Epidermal melanocyte (primary cell): ENCODE measurements around the gene ATF2.
"Not testable (repeated sequence)": the region's sequence is repeated elsewhere in the genome, so short reads cannot be mapped to it uniquely, and the experiment has no call there.

Experiments used
- DNase-seq: peaks from one replicate; pipeline ENCODE4 v3.0.0; 2011; ENCODE audit warnings: low spot score; ENCODE audit not compliant: insufficient read length

The ATF2 gene

DNA sequence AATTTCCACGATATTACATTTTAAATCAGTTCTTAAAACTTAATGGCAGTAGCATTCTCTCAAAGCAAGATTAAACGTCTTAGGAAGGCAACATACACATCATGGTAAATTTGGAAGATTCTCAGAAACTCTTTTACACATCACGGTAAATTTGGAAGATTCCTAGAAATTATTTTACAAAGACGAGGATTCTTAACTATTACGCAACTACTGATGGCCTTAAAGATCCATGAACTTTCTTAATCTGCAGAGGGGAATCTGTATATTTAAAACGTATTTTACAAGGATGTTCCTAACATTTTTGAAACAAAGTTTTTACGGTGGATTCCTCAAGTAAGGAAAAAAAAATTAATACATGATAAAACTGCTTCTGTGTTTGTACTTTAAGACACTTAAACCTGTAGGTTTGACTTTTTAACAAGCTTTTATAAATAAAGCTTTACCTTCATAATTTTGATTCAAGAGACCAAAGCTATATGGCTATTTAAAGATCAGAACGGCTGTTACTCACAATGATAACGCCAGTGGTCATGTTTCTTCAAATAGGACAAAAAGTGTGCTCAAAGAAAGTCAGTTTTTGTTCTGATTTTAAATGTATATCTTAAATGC, 1.7 kb downstream of the ATF2 start:
- DNase-seq, result no peak

DNA sequence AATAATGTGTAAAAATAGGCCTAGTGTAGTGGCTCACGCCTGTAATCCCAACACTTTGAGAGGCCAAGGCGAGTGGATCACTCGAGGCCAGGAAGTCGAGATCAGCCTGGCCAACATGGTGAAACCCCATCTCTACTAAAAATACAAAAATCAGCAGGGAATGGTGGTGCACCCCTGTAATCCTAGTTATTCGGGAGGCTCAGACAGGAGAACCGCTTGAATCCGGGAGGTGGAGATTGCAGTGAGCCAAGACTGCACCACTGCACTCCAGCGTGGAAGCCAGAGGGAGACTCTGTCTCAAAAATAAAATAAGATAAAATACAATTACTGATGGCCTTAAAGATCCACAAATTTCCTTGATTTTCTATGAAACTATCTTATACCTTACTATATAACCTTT, 3.8 kb downstream of the ATF2 start:
- DNase-seq, result no peak

DNA sequence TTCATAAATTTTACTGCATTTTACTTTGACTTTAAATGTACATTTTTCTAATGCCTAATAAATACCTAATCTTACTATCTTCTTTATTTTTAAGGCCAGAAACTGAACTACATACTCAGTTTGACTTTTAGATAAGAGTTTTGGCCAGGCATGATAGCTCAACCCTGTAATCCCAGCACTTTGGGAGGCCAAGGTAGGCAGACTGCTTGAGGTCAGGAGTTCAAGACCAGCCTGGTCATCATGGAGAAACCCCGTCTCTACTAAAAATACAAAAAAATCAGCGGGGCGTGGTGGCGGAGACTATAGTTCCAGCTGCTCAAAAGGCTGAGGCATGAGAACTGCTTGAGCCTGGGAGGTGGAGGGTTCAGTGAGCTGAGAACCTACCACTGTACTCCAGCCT, 9.1 kb downstream of the ATF2 start:
- no peak for DNase-seq

DNA sequence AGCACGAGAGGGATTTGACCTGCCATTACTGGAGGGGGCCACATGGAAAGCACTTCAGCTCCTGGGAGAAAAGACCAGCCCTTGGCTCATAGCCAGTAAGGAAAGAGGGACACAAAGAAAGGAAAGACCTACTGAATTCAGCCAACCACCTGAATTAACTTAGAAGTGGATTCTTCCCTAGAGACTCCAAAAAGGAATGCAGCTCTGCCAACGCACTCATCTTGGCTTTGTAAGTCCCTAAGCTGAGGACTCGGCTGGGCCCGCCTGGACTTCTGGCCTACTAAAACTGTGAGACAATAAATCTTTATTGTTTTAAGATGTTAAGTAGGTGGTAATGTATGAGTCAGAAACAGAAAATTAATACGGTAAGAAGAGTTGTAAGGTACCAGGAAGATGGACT, 11.5 kb downstream of the ATF2 start:
- DNase-seq, result no peak

DNA sequence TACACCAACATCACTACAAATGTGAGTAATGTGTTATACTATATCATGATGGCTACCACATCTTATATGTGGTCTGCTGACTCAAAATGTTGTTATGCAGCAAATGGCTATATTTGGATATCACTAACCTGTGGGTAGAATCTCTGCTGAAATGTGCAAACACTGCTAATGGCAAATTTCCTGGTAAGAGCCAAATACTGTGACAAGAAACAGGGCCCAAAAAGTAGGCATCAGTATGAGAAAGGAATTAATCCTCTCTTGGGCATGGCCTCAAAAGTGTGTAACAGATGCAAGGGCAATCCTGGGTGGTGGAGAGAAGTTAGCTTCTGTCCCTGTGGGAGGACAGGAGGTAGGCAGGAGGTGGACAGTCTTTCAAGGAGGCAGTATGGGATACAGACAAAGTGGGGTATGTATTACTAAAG, 13.3 kb downstream of the ATF2 start:
- DNase-seq, result no peak

DNA sequence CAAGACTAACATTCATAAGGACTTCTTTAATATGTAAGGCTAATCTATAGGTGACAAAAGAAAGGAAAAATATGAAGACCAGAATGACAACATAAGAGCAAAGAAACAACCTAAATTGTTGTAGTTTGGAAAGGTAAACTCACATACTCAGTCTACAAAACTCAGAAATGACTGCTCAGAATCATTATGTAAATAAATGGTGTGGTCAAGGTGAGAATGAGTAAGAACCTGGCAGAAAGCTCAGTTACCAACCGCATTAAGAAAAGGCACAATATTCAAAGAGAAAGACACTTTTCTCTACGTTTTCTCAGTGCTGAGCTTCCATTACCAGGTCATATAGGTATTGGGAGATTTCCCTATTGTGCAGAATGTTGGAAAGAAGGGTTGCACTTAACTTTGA, 15.8 kb downstream of the ATF2 start:
- no peak for DNase-seq

DNA sequence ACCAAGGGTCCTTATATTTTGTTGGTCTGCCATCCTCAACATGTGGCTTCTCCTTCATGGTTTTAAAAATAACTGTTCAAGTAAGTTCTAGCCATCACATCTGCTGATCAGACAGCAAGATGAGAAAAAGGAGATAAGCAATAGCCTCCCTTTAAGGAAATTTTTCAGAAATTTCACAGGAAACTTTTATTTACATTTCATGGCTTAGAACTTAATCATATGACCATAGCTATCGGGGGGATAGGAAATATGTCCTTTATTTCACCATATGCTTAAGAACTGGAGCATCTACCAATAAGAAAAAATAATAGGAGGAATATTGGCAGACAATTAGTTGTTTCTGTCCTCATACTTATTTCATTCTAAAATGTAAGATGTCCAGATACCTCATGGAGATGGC, 16.2 kb downstream of the ATF2 start:
- no peak for DNase-seq

DNA sequence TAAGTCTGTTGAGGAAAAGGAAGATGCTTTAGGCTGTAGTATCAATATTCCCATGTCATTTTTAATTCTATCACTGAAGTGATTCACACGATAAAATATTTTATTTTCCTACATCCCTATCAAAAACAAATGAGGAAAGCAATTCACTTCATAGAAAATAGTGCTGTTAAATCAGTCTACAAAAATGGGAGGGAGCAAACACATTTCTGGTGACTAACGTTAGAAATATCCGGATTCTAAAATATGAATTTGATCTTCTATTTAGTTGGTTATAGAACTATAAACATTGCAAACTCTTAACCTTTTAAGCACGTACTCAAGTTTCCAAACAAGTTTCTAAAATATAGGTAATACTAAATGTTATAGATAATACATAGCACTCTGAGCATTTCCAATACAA, 20.8 kb downstream of the ATF2 start:
- no peak for DNase-seq

DNA sequence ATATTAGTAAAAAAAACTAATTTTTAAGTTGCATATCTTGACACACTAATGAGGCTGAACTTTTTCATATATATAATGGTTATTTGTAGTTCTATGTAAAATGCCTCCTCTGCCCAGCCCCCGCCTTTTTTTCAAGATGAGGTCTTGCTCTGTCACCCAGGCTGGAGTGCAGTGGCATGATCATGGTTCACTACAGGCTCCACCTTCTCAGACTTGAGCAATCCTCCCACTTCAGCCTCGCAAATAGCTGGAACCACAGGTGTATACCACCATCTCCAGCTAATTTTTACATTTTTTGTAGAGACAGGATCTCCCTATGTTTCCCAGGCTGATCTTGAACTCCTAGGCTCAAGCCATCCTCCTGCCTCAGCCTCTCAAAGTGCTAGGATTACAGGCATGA, 24.3 kb downstream of the ATF2 start:
- DNase-seq, result no peak

DNA sequence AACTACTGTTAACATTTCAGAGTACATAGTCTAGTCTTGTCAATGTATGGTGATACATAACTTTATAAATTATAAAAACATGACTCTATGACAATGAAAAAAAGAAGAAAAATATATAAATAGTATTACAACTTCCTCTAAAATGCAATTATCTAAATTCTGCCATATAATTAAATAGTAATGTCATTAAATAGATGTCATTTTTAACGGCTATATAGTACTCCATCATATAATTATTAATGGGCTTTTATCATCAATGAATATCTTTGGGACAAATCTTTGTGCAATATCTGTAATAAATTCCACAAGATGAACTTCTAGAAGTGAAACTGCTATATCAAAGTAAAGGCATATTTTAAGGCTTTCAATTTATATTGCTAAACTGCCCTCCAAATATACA, 24.8 kb downstream of the ATF2 start:
- no peak for DNase-seq

DNA sequence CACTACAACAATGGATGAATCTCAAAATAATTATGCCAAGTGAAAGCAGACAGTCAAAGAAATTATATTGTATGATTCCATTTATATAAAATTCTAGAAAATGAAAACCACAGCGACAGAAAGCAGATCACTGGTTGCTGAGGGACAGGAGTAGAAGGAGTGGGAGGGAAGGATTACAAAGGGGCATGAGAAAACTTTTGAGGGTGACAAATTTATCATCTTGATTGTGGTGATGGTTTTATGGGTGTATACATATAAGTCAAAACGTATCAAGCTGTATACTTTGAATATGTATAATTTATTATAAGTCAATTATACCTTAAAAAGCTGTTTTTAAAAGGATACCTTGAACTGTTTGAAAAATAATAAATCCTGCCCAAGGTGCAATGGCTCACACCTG, 27.7 kb downstream of the ATF2 start:
- no peak for DNase-seq

DNA sequence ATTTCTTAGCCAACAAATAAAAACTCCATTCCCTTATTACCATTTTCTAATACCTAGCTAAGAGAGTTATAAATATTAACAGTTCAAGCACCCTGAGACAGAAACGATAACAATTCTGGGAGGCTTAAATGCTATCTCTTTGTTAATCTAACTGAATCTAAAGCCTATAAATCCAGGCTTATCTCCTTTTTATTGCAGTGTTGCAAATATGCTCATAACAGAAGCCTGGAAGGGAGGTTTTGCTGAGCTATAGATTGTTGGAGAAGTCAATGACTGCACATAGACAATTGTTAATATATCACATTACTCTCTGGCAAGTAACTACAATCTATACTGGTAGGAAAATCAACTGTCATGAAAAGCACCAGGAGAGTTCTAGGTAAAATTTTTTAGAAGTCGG, 30.2 kb downstream of the ATF2 start:
- no peak for DNase-seq

DNA sequence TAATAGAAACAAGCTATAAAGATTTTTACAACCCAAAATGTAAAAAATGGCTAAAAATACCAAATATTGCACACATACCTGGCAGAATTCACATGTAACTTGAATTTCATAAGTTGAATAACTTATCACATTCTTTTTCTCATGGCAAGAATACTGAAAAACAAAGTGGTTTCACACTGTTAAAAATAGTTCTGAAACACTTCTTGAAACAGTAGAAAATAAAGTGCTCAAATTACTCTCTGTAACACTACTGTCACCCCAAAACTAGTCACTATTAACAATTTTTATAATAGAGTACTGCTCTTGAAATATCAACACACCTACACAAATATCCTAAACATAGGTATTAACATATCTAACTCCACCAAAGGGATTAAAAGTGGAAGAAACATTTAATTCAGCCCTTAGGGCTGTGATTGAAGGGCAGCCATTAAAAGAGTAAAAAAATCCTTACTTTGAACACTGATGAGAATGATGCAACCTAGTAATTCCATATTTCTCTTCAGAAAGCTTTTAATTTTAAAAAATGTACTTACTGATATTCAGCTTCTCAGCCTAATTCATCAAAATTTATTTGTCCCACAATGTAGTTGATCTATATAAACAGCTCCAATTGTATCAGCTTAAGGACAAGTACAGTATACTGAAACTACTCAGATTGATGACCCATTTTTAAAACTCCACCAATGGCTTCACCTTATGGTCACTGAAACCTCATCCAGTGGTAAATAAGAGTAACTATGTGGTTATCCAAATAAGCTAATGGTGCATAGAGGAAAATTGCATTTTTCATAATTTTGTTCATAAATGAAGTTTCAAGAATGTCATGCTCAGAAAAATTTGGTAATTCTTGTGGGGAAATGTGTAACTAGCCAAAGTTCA, 31.4 kb downstream of the ATF2 start:
- no peak for DNase-seq

DNA sequence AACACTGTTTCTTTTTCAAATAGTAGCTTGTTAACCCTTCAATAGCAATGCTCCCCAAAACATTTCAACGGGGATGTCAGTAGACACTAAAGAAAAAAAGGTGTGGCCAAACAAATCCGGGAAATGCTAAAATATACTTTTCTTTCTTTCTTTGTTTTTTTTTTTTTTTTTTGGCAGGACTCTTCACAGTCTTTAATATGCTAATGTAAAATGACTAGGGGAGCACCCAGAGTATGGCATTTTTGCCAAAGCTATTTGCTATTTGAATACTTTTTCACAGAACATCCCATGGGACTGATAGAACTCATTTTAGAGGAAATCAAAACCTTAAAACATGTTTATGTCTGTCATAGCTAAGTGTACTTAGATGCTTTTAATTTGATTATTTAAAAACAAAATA, 32.1 kb downstream of the ATF2 start:
- DNase-seq, result no peak

DNA sequence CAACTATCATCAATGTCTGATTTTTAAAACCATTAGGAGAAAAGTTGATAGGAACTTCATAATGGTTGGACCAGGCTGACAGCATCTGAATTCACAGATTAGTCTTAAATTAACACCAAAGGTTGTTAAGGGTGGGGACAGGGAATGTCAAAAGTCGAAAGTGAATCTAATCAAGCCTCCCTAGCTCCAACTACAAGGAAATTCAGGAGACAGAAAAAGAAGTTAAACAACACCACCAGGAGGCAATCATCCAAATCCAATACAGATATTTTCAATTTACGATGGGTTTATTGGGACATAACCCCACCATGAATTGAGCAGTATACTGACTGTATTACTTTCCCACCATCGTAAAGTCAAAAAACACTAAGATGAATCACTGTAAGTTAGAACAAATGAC, 32.8 kb downstream of the ATF2 start:
- no peak for DNase-seq

DNA sequence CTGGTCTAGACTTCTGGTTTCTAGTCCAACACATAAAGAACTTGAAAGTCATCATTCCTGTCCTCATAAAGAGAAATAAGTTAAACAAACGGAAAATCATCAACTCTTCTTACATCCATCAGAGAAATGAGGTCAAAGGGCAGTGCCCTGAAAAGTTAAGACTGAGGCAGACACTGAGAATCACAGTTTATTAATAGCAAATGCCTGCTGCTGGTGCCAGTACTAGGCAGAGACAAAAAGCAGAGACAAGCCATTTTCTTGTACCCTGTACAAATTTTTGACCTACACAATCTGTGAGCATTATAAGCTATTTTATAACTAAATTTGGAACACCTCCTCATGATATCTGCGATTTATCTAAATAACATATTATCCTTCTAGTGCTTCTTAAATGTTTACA, 36.8 kb downstream of the ATF2 start:
- no peak for DNase-seq

DNA sequence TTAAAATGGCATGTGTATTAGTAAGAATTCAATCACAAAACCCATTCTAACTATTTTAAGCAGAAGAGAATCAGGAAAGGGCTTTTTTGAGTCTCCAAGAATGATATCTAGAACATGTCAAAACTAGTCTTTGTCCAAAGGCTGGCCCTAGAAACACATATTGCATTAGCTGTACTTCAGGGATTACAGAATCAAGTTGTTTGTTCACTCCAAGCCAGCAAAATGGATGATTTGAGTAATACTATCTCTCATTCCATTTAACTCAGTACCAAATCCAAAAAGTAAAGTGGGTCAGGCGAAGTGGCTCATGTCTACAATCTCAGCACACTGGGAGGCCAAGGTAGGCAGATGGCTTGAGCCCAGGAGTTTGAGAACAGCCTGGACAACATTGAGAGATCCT, 41.3 kb downstream of the ATF2 start:
- DNase-seq, result no peak

DNA sequence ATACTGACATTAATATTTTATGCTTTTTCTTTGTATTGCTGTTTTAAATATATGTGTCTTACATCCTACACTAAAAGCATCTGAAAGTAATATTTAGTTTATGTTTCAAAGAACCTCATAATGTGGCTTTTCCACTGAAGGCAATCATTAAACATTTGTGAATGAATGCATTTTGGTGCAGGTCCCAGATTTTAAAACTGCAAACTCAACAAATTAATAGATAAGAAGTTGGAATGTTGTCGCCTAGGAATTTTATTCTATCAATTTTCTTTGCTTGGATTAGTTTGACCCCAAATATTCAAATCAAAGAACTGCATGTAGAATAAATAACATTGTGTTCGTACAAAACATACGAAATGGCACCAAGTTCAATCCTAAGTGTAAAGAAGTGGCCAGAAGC, 44.7 kb downstream of the ATF2 start:
- DNase-seq, result no peak

DNA sequence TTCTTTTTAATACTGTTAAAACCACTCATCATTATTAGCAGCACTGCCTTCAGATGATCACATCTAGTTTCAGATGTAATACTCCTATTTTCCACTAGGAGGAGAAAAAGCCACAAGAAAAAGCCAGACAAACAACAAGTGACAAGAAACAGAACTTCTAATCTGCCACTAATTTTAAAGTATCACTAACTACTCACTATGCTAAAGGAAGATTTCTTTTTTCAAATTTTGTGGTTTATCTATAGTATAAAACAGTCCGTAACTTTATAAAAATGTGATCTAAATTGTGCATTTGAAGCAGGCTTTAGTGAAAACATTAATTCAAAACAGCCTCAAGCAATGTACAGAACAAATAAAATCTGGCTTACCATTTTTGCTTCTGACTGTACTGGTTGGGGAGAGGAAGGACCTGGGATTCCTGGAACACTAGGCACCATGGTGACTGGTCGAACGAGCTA, 56.8 kb downstream of the ATF2 start:
- DNase-seq, result no peak

DNA sequence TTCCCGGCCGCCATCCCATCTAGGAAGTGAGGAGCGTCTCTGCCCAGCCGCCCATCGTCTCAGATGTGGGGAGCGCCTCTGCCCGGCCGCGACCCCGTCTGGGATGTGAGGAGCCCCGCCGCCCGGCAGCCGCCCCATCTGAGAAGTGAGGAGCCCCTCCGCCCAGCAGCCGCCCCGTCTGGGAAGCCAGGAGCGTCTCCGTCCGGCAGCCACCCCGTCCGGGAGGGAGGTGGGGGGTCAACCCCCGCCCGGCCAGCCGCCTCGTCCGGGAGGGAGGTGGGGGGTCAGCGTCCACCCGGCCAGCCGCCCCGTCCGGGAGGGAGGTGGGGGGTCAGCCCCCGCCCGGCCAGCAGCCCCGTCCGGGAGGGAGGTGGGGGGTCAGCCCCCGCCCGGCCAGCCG, 59.9 kb downstream of the ATF2 start:
- not testable (repeated sequence) for DNase-seq

DNA sequence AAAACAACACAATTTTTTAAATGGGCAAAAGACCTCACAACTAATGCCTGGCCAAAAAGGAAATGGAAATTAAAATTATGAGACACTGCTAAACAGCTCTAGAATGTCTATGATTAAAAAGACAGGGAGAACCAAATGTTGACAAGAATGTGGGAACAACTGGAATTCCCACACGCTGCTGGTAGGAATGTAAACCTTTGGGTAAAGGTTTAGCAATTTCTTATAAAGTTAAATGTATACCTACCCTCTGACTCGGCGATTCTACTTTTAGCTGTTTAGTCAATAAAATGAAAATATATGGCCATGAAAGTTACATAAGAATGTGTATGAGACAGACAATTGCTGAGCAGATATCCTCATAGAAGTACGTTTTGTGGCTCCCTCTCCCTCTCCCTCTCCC, 60.9 kb downstream of the ATF2 start:
- no peak for DNase-seq

DNA sequence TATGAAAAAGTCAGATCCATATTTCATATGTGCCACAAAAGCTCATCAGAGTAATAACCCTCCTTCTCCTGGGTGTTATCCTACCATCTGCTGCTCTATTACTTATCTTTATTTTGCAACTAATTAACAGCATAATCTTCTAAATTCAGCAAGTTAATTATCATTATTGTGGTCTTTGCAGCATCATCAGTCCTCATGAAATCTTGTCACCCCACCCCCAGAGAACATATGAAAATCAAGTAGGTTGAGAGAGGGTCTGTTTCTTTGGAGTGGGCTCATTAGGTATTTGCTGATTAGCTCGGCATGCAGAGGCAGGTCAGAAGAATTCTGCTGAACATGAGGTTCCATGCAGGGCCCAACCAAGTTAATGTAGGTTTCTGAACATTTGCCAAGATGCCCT, 64.8 kb downstream of the ATF2 start:
- no peak for DNase-seq

DNA sequence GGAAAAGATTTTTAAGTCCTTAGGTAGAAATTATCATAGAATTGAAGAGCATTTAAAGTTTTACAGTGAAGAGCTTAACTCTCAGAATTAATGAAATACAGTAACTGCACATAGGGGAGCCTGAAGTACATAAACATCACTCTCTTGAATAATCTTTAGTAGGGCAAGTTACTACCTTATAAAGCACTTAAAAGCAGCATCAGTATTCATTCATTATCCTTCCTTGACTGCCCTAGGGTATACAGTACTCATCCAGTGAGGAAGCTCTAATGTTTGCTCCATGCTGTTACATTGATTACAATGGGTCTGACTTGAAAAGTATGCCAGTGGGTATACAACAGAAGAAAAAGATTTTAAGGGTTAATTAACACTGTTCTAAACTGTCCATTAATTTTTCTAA, 66.5 kb downstream of the ATF2 start:
- DNase-seq, result no peak
